A673 (cell line): ENCODE measurements around the gene PPAN. TPM values are rescaled to one million over a fixed set of nuclear protein-coding genes. Genes with fewer than 3 reads are reported as not detected.

Source experiments
- BruUV-seq: library from RNA; stranded (reverse); fragments of 400-500 nt; replicated peaks from 2 replicates; lab custom pipeline; 2021; lab: Mats Ljungman, UMichigan
- CTCF ChIA-PET: fragments of 300-600 bp; sonication (Branson Sonifier 250); formaldehyde crosslinking; loops from one replicate; lab custom pipeline; 2022; ENCODE audit warnings: antibody characterized with exemption; lab: Charles Lee
- POLR2A ChIA-PET: fragments of 300-600 bp; sonication (Branson Sonifier 250); formaldehyde crosslinking; loops from one replicate; lab custom pipeline; 2022; ENCODE audit warnings: antibody characterized with exemption; ENCODE audit not compliant: low non-redundant PET; lab: Charles Lee
- DNase-seq: peaks from one replicate; pipeline ENCODE4 v3.0.0-alpha.2; 2015; ENCODE audit warnings: low spot score
- H3K27ac ChIP-seq: fragments of 200-600 bp; sonication (generic); 2 replicates; pipeline ENCODE4 v1.5.1; 2016; ENCODE audit warnings: mixed run types, low read depth, mild to moderate bottlenecking, mixed read lengths, antibody characterized with exemption, low read length; ENCODE audit not compliant: poor library complexity, severe bottlenecking
- H3K27me3 ChIP-seq: fragments of 200-600 bp; sonication (generic); replicated peaks from 2 replicates; pipeline ENCODE4 v1.6.1; 2017; ENCODE audit warnings: mixed run types, low read depth, mild to moderate bottlenecking, mixed read lengths, antibody characterized with exemption, low read length; ENCODE audit not compliant: insufficient read depth, poor library complexity
- H3K36me3 ChIP-seq: fragments of 200-600 bp; sonication (generic); 2 replicates; pipeline ENCODE4 v1.6.1; 2016; ENCODE audit warnings: mixed run types, mild to moderate bottlenecking, mixed read lengths, antibody characterized with exemption, low read length; ENCODE audit not compliant: insufficient read depth, poor library complexity, severe bottlenecking
- H3K4me1 ChIP-seq: fragments of 200-600 bp; sonication (generic); 2 replicates; pipeline ENCODE4 v1.6.1; 2017; ENCODE audit warnings: mixed run types, mild to moderate bottlenecking, mixed read lengths, antibody characterized with exemption, low read length; ENCODE audit not compliant: insufficient read depth, poor library complexity, severe bottlenecking
- H3K4me3 ChIP-seq: fragments of 200-600 bp; sonication (generic); 2 replicates; pipeline ENCODE4 v1.5.1; 2016; ENCODE audit warnings: low read depth, mixed run types, mild to moderate bottlenecking, mixed read lengths, low read length; ENCODE audit not compliant: poor library complexity, severe bottlenecking
- H3K9me3 ChIP-seq: fragments of 200-600 bp; sonication (generic); 2 replicates; pipeline ENCODE4 v1.6.1; 2016; ENCODE audit warnings: mixed run types, low read depth, mild to moderate bottlenecking, mixed read lengths, antibody characterized with exemption, low read length; ENCODE audit not compliant: poor library complexity, severe bottlenecking
- EZH2 ChIP-seq: fragments of 200-600 bp; sonication (generic); IDR thresholded peaks from 2 replicates; pipeline ENCODE4 v1.6.1; 2017; ENCODE audit warnings: borderline replicate concordance, low read depth, mild to moderate bottlenecking, mixed read lengths, antibody characterized with exemption, low read length; ENCODE audit not compliant: poor library complexity, severe bottlenecking
- intact Hi-C: fragments of 100-400 bp; cut with micrococcal nuclease; formaldehyde crosslinking; loops from one replicate; pipeline ENCODE4 v1.10.0; 2022; ENCODE audit not compliant: unreplicated experiment
- total RNA-seq: library from RNA; stranded (reverse); gene quantifications from 2 replicates; pipeline ENCODE4 v1.2.3, GENCODE V29; 2021
- TF ChIP-seq, protein P1 (sequence below): fragments of 300-800, 200-600 bp; sonication (generic); conservative IDR thresholded peaks from 2 replicates; pipeline ENCODE4 v1.5.1; 2017; ENCODE audit warnings: low read depth, mild to moderate bottlenecking, antibody characterized with exemption, low read length, moderate library complexity, mixed read lengths

Gene PPAN
- total RNA-seq, 1 experiment from 2014 or later: 132 TPM

DNA sequence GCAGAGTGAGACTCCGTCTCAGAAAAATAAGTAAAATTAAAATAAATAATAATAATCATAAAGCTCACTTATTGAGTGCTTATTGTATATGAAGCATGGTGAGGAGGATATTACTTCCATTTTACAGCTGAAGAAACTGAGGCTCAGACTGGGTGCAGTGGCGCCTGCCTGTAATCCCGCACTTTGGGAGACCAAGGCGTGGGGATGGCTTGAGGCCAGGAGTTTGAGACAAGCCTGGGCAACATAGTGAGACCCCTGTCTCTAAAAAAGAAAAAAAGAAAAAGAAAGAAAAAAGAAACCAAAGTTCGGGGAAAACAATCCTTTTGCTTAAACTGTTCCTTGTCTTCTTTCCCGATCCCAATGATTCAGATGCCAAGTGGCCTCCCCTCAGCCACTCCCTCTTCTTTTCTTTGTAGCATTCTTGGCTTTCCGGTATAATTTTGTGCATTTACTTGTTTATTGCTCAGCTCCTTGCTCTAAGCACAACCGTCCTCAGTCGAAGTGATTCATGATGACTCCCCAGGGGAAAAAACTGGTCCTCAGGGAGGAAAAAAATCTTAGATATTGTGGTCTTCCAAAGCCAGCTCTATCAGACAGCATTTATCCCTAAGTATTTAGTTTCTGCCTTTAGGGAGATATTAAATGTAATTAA lies 14.5 kb downstream of the PPAN start:
- DNase-seq: peak; percentile 95
- no peak for TF ChIP-seq EZH2
- TF ChIP-seq, protein P1, sequence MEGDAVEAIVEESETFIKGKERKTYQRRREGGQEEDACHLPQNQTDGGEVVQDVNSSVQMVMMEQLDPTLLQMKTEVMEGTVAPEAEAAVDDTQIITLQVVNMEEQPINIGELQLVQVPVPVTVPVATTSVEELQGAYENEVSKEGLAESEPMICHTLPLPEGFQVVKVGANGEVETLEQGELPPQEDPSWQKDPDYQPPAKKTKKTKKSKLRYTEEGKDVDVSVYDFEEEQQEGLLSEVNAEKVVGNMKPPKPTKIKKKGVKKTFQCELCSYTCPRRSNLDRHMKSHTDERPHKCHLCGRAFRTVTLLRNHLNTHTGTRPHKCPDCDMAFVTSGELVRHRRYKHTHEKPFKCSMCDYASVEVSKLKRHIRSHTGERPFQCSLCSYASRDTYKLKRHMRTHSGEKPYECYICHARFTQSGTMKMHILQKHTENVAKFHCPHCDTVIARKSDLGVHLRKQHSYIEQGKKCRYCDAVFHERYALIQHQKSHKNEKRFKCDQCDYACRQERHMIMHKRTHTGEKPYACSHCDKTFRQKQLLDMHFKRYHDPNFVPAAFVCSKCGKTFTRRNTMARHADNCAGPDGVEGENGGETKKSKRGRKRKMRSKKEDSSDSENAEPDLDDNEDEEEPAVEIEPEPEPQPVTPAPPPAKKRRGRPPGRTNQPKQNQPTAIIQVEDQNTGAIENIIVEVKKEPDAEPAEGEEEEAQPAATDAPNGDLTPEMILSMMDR: no peak
- Histone ChIP-seq H3K27ac (peak overlapping the region; percentile 64), H3K36me3 (peaks cover 29% of the 10 kb centered on the region), H3K9me3 (no peaks in the 10 kb centered on the region), H3K4me1 (peaks cover 17% of the 10 kb centered on the region), H3K27me3 (no peaks in the 10 kb centered on the region), H3K4me3 (peak overlapping the region; percentile 23)
- POLR2A ChIA-PET: interaction anchor here (0.6 kb wide), 1 partner anchor 168 kb away, joined by 3 read pairs; no protein-coding TSS in a partner anchor
- intact Hi-C loops: loop anchor here (5.0 kb wide), 1 partner anchor 132 kb away; the partner anchor contains the start of gene MRPL4
- CTCF ChIA-PET: interaction anchor here (0.6 kb wide), 1 partner anchor 17 kb away, joined by 6 read pairs; no protein-coding TSS in a partner anchor
- BruUV-seq: no TSS peak

DNA sequence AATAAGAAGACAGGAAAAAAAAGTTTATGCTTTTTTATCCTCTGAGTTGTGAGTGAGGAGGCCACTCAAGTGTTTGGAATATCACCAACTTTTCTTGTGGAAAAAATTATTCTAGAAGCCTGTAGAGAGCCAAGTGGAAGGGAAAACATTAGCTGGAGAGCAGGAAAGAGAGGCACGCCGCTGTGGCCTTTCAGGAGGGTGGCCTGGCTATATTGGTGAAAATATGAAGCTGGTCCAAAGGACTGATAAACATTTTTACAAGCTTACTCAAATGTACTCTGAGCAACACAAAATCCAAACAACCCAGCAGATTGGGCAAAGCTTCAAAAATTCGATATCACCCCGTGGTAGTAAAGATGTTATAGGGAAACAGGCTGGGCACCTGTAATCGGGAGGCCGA lies 15.9 kb downstream of the PPAN start:
- ChIA-PET POLR2A (interaction anchor here (0.7 kb wide), 1 partner anchor 829 kb away, joined by 6 read pairs; no protein-coding TSS in a partner anchor), CTCF (no interaction called here)
- BruUV-seq: no TSS peak
- Histone ChIP-seq H3K4me3 (no peak overlapping the region), H3K9me3 (no peaks in the 10 kb centered on the region), H3K36me3 (peaks cover 19% of the 10 kb centered on the region), H3K27ac (peak overlapping the region; percentile 0), H3K4me1 (peaks cover 17% of the 10 kb centered on the region), H3K27me3 (no peaks in the 10 kb centered on the region)
- DNase-seq: no peak
- TF ChIP-seq, protein P1: no peak
- no peak for TF ChIP-seq EZH2
- intact Hi-C loops: loop anchor here (5.0 kb wide), 1 partner anchor 130 kb away; the partner anchor contains the start of gene MRPL4

DNA sequence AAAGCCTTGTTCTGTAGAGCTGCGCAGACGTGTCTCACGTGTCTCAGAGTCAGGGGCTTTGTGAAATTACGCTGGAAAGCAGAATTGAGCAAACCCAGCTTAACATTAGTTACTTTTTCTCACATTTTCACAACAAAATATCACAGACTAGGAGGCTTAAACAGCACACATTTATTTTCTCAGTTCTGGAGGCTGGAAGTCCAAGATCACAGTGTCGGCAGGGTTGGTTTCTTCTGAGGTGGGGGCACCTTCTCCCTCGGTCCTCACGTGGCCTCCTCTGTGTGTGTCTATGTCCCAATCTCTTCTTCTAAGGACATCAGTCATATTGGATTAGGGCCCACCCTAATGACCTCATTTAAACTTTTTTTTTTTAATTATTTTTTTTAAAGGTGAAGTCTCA lies 18.3 kb downstream of the PPAN start:
- Histone ChIP-seq H3K36me3 (peaks cover 17% of the 10 kb centered on the region), H3K27ac (no peak overlapping the region), H3K4me3 (no peak overlapping the region), H3K9me3 (no peaks in the 10 kb centered on the region), H3K4me1 (peaks cover 11% of the 10 kb centered on the region), H3K27me3 (no peaks in the 10 kb centered on the region)
- TF ChIP-seq, protein P1: no peak
- TF ChIP-seq EZH2: no peak
- CTCF ChIA-PET: interaction anchor here (0.7 kb wide), 2 partner anchors 48 to 124 kb away, joined by 6 read pairs; no protein-coding TSS in a partner anchor
- no peak for DNase-seq
- no TSS peak for BruUV-seq
- intact Hi-C loops: loop anchor here (5.0 kb wide), 1 partner anchor 128 kb away; the partner anchor contains the start of gene MRPL4
- POLR2A ChIA-PET: no interaction called here
